Neuron (in vitro differentiated cells): ENCODE data around the gene ADGRV1.
"Not testable (repeated sequence)": the region's sequence is repeated elsewhere in the genome, so short reads cannot be mapped to it uniquely, and the experiment has no call there.

Experiments used
- H2AFZ ChIP-seq: one replicate; pipeline ENCODE4 v1.6.1; 2013; ENCODE audit warnings: low read depth, mild to moderate bottlenecking, inconsistent platforms, low read length, moderate library complexity
- H3K27me3 ChIP-seq: one replicate; pipeline ENCODE4 v1.6.1; 2013; ENCODE audit warnings: low read length; ENCODE audit not compliant: insufficient read depth
- H3K36me3 ChIP-seq: one replicate; pipeline ENCODE4 v1.6.1; 2013; ENCODE audit warnings: low read length; ENCODE audit not compliant: insufficient read depth
- H3K4me1 ChIP-seq: one replicate; pipeline ENCODE4 v1.6.1; 2013; ENCODE audit warnings: low read length; ENCODE audit not compliant: insufficient read depth
- H3K4me3 ChIP-seq: 2 replicates; pipeline ENCODE4 v1.5.1; 2013; ENCODE audit warnings: mild to moderate bottlenecking, low read length, moderate library complexity
- H3K9me3 ChIP-seq: one replicate; pipeline ENCODE4 v1.6.1; 2013; ENCODE audit warnings: low read length

The ADGRV1 gene

GRCh38 chr5:90746119-90746518 lies 187.5 kb downstream of the ADGRV1 start:
- Histone ChIP-seq H3K27me3 (no peaks in the 10 kb centered on the region), H3K4me1 (no peaks in the 10 kb centered on the region), H2AFZ (no peak overlapping the region), H3K4me3 (no peak overlapping the region), H3K9me3 (peaks cover 2% of the 10 kb centered on the region), H3K36me3 (peaks cover 59% of the 10 kb centered on the region)

GRCh38 chr5:90747175-90747574 lies 188.6 kb downstream of the ADGRV1 start:
- Histone ChIP-seq H3K36me3 (peaks cover 65% of the 10 kb centered on the region), H2AFZ (no peak overlapping the region), H3K4me3 (no peak overlapping the region), H3K4me1 (no peaks in the 10 kb centered on the region), H3K27me3 (no peaks in the 10 kb centered on the region), H3K9me3 (peaks cover 2% of the 10 kb centered on the region)

- Histone ChIP-seq H3K27me3 (no peaks in the 10 kb centered on the region), H2AFZ (no peak overlapping the region), H3K4me3 (no peak overlapping the region), H3K36me3 (peaks cover 69% of the 10 kb centered on the region), H3K4me1 (no peaks in the 10 kb centered on the region), H3K9me3 (peaks cover 2% of the 10 kb centered on the region)
Measured at GRCh38 chr5:90747693-90748092, 189.1 kb downstream of the ADGRV1 start.

GRCh38 chr5:90759119-90759518 lies 200.5 kb downstream of the ADGRV1 start:
- Histone ChIP-seq H3K27me3 (no peaks in the 10 kb centered on the region), H3K36me3 (peaks cover 70% of the 10 kb centered on the region), H3K4me1 (no peaks in the 10 kb centered on the region), H3K4me3 (no peak overlapping the region), H3K9me3 (no peaks in the 10 kb centered on the region), H2AFZ (no peak overlapping the region)

- no peaks in the 10 kb centered on the region for H3K4me1 ChIP-seq
- H2AFZ ChIP-seq, result no peak overlapping the region
Measured at GRCh38 chr5:90767710-90768109, 209.1 kb downstream of the ADGRV1 start.

GRCh38 chr5:90770006-90770541 lies 211.5 kb downstream of the ADGRV1 start:
- H3K27me3 ChIP-seq, H3K4me3 ChIP-seq, H3K4me1 ChIP-seq, H2AFZ ChIP-seq: not testable (repeated sequence)
- Histone ChIP-seq H3K36me3 (peaks cover 66% of the 10 kb centered on the region), H3K9me3 (peaks cover 11% of the 10 kb centered on the region)

More at GRCh38 chr5:90767710-90768109, 209.1 kb downstream of the ADGRV1 start:
- Histone ChIP-seq H3K4me3 (no peak overlapping the region), H3K36me3 (peaks cover 69% of the 10 kb centered on the region), H3K9me3 (peaks cover 11% of the 10 kb centered on the region), H3K27me3 (no peaks in the 10 kb centered on the region)

GRCh38 chr5:90777959-90778358 lies 219.4 kb downstream of the ADGRV1 start:
- Histone ChIP-seq H3K36me3 (peaks cover 75% of the 10 kb centered on the region), H3K27me3 (no peaks in the 10 kb centered on the region), H3K9me3 (no peaks in the 10 kb centered on the region), H2AFZ (no peak overlapping the region), H3K4me3 (no peak overlapping the region), H3K4me1 (no peaks in the 10 kb centered on the region)

- peaks cover 60% of the 10 kb centered on the region for H3K36me3 ChIP-seq
- no peak overlapping the region for H2AFZ ChIP-seq
- H3K9me3 ChIP-seq, result peaks cover under 1% of the 10 kb centered on the region
- no peaks in the 10 kb centered on the region for H3K4me1 ChIP-seq
- no peaks in the 10 kb centered on the region for H3K27me3 ChIP-seq
- no peak overlapping the region for H3K4me3 ChIP-seq
Measured at GRCh38 chr5:90783460-90784333, 225.1 kb downstream of the ADGRV1 start.

- H3K36me3 ChIP-seq, result peaks cover 63% of the 10 kb centered on the region
Measured at GRCh38 chr5:90786756-90787155, 228.2 kb downstream of the ADGRV1 start.

GRCh38 chr5:90792725-90793124 lies 234.1 kb downstream of the ADGRV1 start:
- H3K27me3 ChIP-seq, result no peaks in the 10 kb centered on the region
- peaks cover 27% of the 10 kb centered on the region for H3K9me3 ChIP-seq
- H3K4me1 ChIP-seq, result no peaks in the 10 kb centered on the region
- no peak overlapping the region for H3K4me3 ChIP-seq
- no peak overlapping the region for H2AFZ ChIP-seq
- H3K36me3 ChIP-seq, result peaks cover 73% of the 10 kb centered on the region

More at GRCh38 chr5:90786756-90787155, 228.2 kb downstream of the ADGRV1 start:
- no peak overlapping the region for H2AFZ ChIP-seq
- no peaks in the 10 kb centered on the region for H3K4me1 ChIP-seq
- peaks cover 1% of the 10 kb centered on the region for H3K9me3 ChIP-seq
- no peaks in the 10 kb centered on the region for H3K27me3 ChIP-seq
- H3K4me3 ChIP-seq, result no peak overlapping the region

GRCh38 chr5:90793183-90793582 lies 234.6 kb downstream of the ADGRV1 start:
- Histone ChIP-seq H2AFZ (no peak overlapping the region), H3K36me3 (peaks cover 69% of the 10 kb centered on the region), H3K4me1 (no peaks in the 10 kb centered on the region), H3K27me3 (no peaks in the 10 kb centered on the region), H3K4me3 (no peak overlapping the region), H3K9me3 (peaks cover 27% of the 10 kb centered on the region)

- not testable (repeated sequence) for H3K27me3 ChIP-seq, H3K4me1 ChIP-seq, H3K4me3 ChIP-seq, H2AFZ ChIP-seq
- peaks cover 36% of the 10 kb centered on the region for H3K36me3 ChIP-seq
- H3K9me3 ChIP-seq, result peaks cover 26% of the 10 kb centered on the region
Measured at GRCh38 chr5:90796919-90797318, 238.3 kb downstream of the ADGRV1 start.

GRCh38 chr5:90800082-90800481 lies 241.5 kb downstream of the ADGRV1 start:
- peaks cover 13% of the 10 kb centered on the region for H3K9me3 ChIP-seq
- not testable (repeated sequence) for H2AFZ ChIP-seq, H3K4me3 ChIP-seq, H3K4me1 ChIP-seq, H3K27me3 ChIP-seq, H3K36me3 ChIP-seq
